ENCODE results near the gene RPS26.
"Not testable (repeated sequence)": the region's sequence is repeated elsewhere in the genome, so short reads cannot be mapped to it uniquely, and the experiment has no call there.

RPS26 gene

DNA sequence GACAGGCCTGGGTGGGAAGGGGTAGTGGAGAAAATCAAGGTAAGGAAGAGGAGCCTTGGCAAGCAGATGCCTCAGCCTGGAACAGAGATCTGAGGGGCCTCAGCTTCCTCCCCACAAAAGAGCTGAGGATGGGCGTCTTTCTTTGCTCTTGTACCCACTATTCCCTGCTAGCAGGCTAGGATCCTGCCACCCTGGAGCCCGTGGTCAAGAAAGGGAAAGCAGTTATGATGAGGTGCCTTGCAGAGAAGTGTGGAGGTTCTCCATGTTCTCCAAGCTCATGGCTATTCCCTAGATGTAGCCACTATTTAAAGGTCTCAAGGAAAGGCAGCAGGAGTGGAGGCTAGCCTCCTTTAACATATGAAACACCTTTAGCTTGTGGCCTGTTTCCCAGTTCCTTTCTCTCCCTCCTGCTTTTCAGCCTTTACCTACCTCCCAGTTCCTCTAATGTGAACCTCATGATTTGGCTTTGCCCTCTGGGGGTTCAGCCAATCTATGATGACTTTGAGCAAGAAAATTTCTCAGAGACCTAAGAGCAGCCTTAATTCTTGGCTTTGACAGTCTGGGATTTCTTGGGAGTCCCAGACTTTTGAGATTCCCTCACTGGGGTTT lies 19.7 kb upstream of the RPS26 start:
- DNase-seq (ENCODE audit: low read depth, low spot score), result no peak

DNA sequence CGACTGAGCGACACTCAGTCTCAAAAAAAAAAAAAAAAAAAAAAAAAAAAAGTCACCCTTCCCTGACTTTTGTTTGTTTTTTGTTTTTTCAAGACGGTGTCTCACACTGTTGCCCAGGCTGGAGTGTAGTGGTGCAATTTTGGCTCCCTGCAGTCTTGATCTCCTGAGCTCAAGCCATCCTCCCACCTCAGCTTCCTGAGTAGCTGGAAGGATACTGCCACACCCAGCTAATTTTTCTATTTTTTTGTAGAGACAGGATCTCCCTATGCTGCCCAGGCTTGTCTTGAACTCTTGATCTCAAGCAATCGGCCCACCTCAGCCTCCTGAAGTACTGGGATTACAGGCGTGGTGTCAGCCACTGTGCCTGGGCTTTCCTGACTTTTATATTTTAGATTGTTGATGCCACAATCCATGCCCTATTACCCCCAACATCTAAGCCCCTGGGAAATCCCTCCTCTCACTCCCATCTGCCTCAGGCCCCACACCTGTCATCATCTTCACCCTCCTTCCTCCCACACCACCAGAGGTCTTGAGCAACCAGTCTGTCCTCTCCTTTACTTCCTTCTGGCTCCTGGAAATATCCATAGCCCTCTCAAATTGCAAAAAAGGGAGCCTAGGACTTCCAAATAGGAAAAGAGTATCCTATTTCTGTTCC lies 13.1 kb upstream of the RPS26 start:
- DNase-seq (ENCODE audit: low read depth, low spot score), result no peak

DNA sequence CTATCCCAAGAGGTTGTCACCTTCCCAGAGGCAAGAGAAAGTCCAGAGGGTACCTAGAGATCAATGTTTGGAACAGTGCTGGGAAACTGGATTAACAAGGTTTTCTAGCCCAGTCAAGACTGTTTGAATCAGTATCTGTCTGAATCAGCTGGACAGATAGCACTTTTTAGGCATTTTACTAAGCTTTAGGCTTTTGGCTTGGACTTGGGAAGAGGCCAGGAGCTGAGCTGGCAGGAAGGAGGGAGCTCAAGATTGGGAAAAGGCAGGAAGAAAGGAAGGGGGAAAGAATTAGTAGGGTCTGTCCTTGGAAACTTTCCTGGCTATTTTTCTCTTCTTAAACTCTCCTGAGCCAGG lies 12.6 kb upstream of the RPS26 start:
- DNase-seq (ENCODE audit: low read depth, low spot score), result no peak

DNA sequence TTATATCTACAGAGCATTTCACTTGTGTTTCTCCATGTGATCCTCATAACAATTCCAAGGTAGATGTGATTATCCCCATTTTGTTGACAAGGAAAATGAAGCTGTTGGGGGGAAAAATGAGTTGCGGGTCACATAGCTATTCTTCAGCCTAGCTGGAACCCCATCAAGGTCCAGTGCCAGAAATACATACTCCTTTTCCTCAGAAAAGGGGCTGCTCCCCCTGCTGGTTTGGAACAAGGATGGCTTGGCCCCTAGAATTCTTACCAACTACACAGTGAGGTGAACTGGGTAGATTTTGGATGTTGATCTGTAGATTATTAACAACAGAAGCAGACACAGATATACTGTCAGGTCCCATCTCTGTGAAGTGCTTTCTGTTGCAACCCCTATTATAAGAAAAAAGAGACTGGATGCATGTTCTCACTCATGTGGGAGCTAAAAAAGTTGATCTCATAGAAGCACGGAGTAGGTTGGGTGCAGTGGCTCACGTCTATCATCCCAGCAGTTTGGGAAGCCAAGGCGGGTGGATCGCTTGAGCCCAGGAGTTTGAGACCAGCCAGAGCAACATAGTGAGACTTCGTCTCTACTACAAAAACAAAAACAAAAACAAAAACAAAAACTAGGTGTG lies 11.9 kb upstream of the RPS26 start:
- DNase-seq (ENCODE audit: low read depth, low spot score), result no peak

DNA sequence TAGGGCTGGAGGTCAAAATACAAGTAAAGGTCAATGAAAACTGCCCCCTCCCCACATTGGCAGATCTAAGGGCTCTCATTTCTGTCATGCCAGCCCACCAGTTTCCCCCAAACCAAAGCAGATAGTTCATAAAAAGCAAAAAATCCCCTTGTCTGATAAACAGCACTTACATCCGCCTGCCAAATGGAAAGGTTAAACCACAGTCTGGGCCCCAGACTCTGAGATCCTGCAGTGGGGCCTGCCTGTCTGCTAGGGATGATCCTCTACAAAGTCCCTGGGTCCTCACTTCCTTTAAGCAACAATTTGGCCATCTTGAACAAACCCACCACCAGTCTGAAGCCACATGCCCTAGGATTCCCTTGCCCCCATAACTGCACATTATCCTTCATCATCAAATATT lies 9.7 kb upstream of the RPS26 start:
- no peak for DNase-seq (ENCODE audit: low read depth, low spot score)

DNA sequence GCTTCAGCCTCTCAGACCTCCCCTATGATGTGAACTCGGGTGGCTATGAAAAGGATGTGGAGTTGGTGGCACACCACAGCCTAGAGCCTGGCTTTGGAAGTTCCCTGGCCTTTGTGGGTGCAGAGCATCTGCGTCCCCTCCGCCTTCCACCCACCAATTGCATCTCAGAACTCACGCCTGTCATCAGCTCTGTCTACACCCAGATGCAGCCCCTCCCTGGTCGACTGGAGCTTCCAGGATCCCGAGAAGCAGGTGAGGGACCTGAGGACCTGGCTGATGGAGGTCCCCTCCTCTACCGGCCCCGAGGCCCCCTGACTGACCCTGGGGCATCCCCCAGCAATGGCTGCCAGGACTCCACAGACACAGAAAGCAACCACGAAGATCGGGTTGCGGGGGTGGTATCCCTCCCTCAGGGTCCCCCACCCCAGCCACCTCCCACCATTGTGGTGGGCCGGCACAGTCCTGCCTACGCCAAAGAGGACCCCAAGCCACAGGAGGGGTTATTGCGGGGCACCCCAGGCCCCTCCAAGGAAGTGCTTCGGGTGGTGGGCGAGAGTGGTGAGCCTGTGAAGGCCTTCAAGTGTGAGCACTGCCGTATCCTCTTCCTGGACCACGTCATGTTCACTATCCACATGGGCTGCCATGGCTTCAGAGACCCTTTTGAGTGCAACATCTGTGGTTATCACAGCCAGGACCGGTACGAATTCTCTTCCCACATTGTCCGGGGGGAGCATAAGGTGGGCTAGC lies 7.0 kb upstream of the RPS26 start:
- no peak for DNase-seq (ENCODE audit: low read depth, low spot score)

DNA sequence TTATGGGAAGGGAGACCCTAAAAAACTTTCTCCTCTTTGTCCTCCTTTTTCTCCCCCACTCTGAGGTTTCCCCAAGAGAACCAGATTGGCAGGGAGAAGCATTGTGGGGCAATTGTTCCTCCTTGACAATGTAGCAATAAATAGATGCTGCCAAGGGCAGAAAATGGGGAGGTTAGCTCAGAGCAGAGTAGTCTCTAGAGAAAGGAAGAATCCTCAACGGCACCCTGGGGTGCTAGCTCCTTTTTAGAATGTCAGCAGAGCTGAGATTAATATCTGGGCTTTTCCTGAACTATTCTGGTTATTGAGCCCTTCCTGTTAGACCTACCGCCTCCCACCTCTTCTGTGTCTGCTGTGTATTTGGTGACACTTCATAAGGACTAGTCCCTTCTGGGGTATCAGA lies 4.6 kb upstream of the RPS26 start:
- no peak for DNase-seq (ENCODE audit: low read depth, low spot score)

DNA sequence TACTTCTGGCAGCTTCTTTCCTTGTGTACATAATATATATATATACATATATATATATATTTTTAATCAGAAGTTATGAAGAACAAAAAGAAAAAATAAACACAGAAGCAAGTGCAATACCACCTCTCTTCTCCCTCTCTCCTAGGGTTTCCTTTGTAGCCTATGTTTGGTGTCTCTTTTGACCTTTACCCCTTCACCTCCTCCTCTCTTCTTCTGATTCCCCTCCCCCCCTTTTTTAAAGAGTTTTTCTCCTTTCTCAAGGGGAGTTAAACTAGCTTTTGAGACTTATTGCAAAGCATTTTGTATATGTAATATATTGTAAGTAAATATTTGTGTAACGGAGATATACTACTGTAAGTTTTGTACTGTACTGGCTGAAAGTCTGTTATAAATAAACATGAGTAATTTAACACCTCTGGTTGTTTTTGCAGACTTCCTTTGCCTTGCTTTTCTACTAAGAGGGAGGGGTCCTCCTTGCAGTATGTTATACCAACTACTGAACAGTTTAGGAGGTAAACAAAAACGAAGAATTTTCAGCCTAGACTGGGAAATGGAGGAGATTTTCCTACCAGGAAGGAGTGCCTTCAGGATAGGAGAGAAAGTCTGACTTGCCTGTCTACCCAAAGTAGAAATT lies 3.6 kb upstream of the RPS26 start:
- DNase-seq (ENCODE audit: low read depth, low spot score), result no peak

DNA sequence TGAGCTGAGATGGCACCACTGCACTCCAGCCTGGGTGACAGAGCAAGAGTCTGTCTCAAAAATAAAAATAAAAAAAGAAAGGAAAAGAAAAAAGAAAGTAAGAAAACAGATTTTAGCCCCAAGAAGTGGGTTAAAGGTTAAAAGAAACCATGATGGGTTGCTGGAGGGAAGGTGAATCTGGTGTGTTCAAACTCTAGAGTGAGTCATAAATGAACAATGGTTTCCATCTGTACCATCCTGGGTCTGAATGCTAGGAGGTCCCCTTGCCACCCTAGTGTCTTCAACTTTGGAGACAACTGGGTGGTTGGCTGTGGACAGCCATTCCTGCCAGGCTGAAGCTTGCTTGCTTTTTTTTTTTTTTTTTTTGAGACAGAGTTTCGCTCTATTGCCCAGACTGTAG lies 1.6 kb upstream of the RPS26 start:
- DNase-seq (ENCODE audit: low read depth, low spot score), result no peak

DNA sequence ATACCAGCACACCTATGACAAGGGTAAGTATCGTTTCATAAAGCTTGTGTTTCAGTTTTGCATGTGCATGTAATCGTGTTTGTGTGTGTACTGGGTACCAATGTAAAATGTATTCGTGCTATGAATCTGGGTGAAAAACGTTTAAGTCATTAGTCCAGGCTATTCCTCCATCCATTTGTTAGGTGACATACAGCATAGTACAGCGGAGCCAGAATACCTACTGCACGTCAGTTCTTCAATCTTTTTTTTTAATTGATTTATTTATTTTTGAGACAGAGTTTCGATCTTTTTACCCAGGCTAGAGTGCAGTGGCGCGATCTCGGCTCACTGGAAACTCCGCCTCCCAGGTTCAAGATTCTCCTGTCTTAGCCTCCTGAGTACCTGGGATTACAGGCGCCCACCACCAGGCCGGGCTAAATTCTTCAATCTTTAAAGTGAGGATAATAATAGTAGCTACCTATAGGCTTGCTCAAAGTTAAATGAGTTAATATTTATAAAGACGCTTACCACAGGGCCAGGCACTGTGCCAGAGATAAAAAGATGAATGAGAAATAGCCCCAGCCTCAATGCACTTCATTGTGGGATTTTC lies 661 bp upstream of the RPS26 start:
- DNase-seq (ENCODE audit: low read depth, low spot score), result no peak

DNA sequence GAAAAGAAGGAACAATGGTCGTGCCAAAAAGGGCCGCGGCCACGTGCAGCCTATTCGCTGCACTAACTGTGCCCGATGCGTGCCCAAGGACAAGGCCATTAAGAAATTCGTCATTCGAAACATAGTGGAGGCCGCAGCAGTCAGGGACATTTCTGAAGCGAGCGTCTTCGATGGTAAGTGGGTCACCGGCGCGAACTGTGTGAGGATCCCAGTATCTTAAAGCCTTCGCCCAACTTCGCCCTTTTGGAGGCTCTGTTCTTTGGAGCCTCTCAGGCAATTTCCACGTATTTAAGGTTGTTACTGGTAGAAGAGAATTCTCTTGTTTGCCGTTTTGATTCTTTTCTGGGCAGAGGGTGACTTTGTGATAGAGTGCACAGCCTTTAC lies 704 bp downstream of the RPS26 start:
- not testable (repeated sequence) for DNase-seq (ENCODE audit: low read depth, low spot score)

DNA sequence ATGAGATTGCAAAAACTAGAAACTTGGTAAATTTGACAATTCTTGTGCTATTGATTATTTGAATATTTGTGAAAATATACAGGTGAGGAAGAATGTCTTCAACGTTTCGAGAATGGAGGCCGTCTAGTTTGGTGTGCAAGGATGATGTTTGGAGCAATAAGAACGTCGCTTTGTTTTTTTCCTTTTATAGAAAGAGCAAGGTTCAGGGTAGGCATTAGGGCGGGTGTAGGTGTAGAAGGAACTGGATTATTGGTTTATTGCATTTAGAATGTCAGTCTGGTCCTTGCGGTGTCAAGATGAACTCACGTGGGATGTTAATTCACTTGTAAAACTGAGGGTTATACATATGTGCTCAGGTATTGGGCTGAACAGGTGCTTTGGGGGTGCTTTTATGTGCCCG lies 1.1 kb downstream of the RPS26 start:
- DNase-seq (ENCODE audit: low read depth, low spot score), result no peak

DNA sequence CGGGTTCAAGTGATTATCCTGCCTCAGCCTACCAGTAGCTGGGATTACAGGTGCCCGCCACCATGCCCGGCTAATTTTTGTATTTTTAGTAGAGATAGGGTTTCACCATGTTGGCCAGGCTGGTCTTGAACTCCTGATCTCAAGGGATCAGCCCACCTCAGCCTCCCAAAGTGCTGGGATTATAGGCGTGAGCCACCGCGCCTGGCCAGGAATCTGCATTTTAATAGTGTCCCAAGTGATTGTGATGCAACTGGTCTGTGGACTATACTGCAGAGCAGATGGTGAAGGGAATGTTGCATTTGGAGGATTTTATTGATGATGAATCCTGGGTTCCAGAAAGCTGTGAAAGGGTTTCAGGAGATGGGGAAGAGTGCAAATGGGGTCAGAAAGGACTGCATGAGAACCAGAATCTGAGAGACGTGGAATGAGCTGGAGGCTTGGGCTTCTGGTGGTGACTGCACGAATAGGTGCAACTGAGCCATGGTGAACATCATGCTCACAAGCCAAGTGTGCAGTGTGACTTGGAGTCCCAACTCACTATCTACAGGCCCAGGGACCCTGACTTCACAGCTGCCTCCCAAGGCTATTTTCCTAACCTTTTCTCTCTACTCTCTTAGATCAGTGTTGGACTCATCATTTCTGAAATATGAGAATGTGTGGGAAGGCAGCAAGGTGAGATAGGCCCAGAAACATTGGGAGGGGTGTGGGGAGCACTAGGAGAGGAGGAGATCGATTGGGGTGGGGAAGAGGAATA lies 4.5 kb downstream of the RPS26 start:
- no peak for DNase-seq (ENCODE audit: low read depth, low spot score)

DNA sequence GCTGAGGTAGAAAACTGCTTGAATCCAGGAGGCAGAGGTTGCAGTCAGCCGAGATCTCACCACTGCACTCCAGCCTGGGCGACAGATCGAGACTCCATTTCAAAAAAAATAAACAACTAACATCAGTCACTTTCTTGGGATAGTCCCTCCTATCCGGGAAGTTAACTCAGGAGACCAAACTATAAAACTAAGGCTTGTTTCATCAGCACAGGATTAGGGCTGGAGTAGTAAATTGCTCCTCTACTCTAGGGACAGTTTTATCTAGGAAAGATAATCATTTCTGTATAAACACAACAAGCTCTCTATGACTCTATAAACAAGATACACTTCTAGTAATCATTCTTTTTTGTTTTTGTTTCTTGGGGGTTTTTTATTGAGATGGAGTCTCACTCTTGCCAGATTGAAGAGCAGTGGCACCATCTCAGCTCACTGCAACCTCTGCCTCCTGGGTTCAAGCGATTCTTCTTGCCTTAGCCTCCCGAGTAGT lies 11.7 kb downstream of the RPS26 start:
- DNase-seq (ENCODE audit: low read depth, low spot score), result no peak

DNA sequence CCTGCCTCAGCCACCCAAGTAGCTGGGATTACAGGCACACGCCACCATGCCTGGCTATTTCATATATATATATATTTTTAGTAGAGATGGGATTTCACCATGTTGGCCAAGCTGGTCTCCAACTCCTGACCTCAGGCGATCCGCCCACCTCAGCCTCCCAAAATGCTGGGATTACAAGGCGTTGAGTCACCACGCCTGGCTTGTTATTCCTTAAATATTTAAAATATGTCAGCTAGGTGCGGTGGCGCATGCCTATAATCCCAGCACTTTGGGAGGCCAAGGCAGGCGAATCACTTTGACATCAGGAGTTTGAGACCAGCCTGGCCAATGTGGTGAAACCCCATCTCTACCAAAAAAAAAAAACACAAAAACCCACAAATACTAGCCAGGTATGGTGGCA lies 18.2 kb downstream of the RPS26 start:
- DNase-seq (ENCODE audit: low read depth, low spot score), result not testable (repeated sequence)

DNA sequence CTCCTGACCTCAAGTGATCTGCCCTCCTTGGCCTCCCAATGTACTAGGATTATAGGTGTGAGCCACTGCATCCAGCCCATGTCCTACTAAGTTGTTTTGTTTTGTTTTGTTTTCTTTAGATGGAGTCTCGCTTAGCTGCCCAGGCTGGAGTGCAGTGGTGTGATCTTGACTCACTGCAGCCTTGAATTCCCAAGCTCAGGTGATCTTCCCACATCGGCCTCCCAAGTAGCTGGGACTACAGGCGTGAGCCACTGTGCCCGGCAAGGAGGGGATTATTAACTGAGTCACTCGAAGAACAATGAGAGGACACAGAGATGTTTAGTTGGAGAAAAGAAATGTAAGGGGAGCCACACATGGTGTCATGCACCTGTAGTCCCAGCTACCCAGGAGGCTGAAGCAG lies 20.3 kb downstream of the RPS26 start:
- DNase-seq (ENCODE audit: low read depth, low spot score), result no peak

DNA sequence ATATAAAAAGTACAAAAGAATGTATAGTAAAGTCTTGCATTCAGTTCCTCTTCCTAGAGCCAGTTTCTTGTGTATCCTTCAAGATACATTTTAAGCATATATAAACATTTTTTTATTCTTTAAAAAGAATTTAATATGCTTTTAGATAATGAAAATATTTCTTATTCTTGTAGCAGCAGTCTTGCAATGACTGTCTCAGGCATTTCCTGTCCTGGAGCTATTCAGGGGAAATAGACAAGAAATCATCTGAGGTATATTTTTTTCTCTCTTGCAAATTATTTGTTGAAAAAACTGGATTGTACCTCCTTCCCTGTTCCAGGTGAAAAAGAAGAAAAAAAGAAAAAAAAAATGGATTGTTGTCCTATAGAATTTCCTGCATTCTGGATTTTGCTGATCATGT lies 21.3 kb downstream of the RPS26 start:
- no peak for DNase-seq (ENCODE audit: low read depth, low spot score)

DNA sequence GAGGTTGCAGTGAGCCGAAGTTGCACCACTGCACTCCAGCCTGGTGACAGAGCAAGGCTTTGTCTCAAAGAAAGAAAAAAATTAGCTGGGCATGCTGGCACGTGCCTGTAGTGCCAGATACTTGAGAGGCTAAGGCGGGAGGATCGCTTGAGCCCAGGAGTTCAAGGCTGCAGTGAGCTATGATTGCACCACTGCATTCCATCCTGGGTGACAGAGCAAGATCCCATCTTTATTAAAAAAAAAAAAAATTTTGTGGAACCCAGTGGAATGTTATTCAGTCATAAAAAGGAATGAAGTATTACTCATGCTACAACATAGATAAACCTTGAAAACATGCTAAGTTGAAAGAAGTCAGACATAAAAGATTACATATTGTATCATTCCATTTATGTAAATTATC lies 29.9 kb downstream of the RPS26 start:
- no peak for DNase-seq (ENCODE audit: low read depth, low spot score)

DNA sequence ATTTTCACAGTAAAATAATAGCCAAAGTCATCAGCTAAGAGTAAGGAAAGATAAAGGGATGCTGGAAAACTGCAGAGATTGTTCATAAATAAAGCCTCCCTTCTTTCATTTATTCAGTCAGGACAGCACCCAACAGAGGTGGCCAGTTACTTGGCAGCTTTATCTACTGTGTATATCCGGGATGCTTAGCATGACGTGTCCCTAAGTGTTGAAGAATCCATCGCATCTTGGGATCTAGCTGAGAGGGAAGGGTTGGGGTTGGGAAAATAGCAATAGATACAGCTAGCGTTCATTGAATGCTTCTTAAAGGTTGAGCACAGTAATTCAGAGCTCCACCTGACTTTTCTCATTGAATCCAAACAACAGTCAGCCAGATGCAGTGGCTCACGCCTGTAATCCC lies 32.7 kb downstream of the RPS26 start:
- no peak for DNase-seq (ENCODE audit: low read depth, low spot score)

DNA sequence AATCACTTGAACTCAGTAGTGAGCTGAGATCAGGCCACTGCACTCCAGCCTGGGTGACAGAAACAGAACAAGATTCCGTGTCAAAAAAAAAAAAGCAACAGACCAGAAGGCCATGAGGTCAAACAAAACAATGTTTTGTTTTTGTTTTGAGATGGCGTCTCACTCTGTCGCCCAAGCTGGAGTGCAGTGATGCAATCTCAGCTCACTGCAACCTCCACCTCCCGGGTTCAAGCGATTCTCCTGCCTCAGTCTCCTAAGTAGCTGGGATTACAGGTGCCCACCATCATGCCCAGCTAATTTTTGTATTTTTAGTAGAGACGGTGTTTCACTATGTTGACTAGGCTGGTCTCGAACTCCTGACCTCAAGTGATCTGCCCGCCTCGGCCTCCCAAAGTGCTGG lies 36.2 kb downstream of the RPS26 start:
- DNase-seq (ENCODE audit: low read depth, low spot score), result not testable (repeated sequence)

DNA sequence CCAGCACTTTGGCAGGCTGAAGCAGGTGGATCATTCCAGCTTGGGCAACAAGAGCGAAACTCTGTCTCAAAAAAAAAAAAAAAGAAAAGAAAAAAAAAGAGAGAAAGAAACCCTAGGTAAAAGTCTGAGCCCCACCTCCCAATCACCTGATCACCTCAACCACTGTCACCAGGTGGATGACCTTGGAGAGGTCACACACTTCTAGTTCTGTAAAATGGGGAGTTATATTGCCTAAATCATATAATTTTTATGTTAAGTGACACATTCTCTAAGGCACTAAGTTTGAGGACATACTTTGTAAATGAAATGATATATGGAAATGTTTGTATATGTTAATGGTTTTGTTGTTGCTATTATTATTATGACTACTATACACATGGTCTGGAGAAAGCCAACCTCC lies 36.7 kb downstream of the RPS26 start:
- DNase-seq (ENCODE audit: low read depth, low spot score), result no peak

Measured in smooth muscle cell of the brain vasculature (primary cell).